Measurements from ENCODE around the gene POC1B.

Gene POC1B

GRCh38 chr12:89525824-89526770, at the start of gene POC1B:
Gene POC1B (minus strand): TSS chr12:89526047. CDS start chr12:89525895, 152 bp downstream.
- DNase-seq: peak; percentile 54

DNA sequence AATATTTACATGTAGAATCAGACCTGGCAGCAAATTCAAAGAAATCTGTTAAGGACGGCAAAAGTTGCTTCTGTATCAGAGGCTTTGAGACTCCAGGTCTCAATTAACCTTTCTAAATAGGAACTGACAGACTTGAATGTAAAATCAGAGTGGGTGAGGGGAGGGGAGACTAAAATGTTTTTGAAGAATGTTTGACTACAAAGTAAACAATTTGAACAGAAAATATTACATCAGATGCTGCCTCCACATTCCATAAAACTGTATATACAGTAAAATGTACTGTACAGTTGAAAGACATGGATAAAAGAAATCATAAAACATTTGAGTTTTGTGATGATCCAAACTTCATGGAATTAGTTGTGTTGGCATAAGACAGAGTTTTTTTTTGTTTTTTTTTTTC, 49.5 kb upstream of the POC1B start:
- DNase-seq: no peak

GRCh38 chr12:89574736-89575208, 48.9 kb upstream of the POC1B start:
- no peak for DNase-seq

GRCh38 chr12:89573051-89573810, 47.4 kb upstream of the POC1B start:
- DNase-seq: no peak

DNA sequence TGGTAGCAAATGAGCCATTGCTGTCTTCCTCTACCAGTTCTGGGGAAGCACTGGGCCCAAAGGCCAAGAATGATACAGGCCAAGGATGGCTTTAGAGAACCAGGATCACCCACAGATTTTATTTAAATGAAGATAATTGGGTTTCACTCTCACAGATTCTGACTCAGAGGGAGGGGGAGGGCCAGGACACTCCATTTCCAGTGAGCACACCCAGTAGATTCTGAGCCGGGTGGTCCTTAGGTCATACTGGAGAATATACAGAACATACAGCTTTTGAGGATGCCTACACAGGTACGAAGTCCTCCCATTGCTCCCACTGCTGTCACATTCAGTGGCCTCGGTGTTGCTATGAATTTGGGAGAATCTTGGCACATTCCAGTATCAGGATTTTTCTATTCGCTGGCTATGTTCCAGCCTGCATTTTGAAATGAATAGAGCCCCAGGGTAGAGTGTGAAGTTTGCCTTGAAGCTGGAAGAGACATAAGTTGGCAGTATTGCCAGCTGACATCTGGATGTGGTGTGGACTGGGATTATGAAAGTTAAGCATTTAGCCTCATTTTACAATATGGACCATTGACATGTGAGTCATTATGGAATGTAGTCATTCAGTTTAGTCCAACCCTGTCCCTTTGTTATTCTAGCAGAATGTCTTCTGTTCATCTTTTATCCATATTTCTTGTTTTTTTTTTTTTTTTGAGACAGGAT, 45.8 kb upstream of the POC1B start:
- DNase-seq: no peak

DNA sequence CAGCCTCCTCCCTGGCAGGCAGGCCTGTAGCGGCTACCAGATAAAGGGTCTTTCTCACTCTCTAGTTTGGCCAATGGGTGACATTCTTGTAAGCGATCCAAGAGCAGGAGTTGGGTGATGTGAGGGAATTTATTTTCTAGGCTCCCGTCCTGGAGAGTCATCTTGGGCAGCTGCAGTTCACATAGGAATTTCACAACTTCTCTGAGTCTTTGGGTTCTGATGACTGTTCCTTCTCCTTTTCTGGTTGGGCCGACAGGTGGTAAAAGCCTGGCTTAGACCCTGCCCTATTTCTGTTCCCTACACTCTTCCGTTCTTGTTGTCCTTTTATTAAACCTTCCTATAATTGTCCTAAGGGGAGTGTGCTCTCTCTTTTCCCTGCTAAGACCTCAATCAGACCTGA, 42.6 kb upstream of the POC1B start:
- no peak for DNase-seq

GRCh38 chr12:89567691-89568239, 41.9 kb upstream of the POC1B start:
- DNase-seq: no peak

GRCh38 chr12:89566615-89567014, 40.8 kb upstream of the POC1B start:
- DNase-seq: no peak

- DNase-seq: no peak
Measured at GRCh38 chr12:89565002-89565401, 39.2 kb upstream of the POC1B start.

DNA sequence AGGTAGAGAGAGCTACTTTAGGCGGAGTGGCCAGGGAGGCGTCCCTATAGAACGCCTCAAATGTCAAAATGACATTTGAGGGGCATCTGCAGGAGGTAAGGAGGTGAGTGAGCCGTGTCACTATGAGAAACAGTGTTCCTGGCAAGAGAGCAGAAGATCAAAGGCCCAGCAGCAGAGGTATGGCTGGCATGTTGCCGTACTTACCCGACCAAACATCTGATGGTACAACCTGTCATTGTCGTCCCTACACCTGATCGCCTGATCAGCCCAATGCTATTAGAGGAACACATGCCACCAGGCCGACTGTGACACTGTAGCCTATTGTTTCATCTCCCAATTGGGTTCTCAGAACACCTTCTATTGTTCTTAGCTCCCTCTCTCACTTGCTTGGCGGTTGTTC, 33.9 kb upstream of the POC1B start:
- DNase-seq: no peak

DNA sequence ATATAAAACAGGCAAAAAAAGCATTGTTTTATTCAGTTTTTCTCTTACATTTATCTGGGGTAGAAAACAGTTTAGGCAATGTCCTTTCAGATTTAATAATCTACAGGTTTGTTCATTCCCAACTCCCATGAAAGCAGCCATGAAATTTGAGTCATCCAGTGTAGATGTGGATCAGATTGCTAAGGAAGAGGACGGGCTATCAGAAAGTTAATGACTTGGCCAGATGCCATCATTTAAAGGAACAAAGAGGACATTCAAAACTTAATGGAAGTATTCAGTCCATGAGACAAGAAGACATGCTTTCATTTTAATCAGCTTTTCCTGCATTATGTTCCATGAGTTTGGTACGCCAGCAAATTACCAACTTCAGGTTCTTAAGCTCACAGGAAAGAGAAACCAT, 31.1 kb upstream of the POC1B start:
- no peak for DNase-seq

- DNase-seq: no peak
Measured at GRCh38 chr12:89552376-89552775, 26.5 kb upstream of the POC1B start.

DNA sequence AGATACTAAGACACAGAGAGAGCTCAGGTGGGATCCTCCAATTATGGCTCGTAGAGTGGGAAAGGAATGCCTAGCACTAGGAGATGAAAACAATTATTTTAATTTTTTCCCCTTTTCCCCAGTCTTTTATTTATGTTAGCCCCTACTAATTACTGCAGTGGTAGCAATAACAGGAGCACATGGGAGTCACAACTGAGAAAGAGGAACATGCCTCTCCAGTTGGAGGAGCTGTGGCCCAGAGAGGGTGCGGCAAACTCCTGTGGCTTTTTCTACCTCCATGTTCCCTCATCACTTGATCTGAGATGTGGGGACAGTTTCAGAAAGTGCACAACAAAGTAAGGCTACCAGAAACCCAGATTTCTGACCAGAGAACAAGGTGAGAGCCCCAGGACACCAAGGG, 25.9 kb upstream of the POC1B start:
- no peak for DNase-seq

DNA sequence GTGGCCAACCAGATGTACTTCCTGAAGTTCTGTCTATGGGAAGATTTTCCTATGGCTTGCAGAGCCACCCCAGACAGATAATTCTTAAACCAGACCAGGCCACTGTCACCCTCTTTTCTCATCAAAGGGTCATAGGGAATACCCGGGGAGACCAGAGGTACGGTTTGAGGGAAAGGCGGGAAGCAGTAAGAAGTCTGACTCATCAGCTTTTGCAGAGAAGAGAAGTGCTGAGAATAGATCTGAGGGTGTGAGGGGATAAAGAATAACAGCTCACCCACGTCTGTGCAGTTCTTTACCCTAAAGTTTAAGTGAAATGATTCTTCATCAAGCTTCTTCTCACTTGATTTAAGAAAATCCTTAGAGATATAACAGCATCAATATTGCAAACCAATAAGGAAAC, 21.3 kb upstream of the POC1B start:
- DNase-seq: no peak

DNA sequence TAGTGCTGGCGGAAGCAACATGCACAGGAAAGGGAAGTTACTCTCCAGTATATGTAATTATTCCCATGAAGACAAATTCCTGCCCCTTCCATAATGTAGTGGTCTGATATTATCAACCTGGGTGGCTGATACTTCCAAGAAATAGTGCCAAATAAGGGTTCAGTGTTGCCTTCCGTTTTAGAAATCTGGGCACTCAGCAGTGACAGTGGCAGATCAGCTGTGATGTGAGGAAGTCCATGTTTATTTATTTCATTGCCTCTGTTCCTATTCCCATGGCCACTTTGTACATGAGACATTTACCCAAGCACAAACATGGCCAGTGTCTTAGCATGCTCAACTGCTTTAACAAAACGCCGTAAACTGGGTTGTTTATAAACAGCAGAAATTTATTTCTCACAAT, 20.3 kb upstream of the POC1B start:
- no peak for DNase-seq

GRCh38 chr12:89544681-89545184, 18.9 kb upstream of the POC1B start:
- no peak for DNase-seq

DNA sequence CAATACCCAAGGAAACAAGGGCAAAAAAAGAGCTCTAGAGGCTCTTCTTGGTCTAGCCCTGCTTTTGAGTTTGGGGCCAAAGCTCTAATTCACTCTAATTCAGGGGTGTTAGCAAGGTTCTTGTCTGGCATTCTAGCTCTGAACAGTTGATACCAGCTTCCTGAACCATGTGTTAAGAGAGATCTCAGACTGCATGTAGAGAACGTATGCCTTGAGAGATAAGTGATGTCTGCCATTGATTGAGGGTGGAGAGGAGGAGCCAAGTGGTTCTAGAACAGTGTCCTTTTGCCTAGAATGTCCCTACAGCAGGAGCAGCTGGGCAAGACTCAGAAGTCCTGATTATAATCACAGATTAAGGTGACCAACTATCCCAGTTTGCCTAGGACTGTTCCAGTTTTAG, 18.2 kb upstream of the POC1B start:
- DNase-seq: no peak

DNA sequence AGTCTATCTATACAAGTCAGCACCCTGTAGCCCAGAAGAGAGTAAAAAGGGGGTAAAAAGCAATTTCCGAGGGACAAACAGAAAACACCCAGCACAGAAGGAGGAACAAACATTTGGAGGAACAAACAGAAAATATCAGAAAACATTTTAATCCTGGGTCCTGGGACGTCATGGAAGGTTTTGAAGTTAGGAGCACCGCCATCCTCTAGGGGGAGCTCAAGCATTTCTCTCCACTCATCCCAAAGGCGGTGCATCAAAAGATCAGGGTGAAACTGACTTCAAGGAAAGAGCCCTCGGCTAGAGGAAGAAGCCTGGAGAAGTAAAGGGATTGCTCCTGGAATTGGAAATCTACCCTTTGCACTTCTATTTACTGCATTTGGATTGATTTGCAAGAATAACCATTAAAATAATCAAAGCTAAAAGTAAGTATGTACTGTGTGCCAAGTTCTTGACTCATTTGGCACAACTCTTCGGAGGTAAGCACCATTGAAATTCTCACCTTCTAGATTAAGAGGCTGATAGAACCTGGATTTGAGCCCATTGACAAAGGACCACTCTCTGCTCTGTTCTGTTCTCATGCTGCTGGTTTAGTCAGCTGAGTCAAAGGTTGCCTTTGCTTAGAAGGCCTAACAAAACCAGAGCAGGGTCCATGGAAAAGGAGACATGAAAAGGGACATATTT, 17.2 kb upstream of the POC1B start:
- peak; percentile 27 for DNase-seq

- DNase-seq: no peak
Measured at GRCh38 chr12:89542236-89542635, 16.4 kb upstream of the POC1B start.

- DNase-seq: no peak
Measured at GRCh38 chr12:89540586-89540985, 14.7 kb upstream of the POC1B start.

DNA sequence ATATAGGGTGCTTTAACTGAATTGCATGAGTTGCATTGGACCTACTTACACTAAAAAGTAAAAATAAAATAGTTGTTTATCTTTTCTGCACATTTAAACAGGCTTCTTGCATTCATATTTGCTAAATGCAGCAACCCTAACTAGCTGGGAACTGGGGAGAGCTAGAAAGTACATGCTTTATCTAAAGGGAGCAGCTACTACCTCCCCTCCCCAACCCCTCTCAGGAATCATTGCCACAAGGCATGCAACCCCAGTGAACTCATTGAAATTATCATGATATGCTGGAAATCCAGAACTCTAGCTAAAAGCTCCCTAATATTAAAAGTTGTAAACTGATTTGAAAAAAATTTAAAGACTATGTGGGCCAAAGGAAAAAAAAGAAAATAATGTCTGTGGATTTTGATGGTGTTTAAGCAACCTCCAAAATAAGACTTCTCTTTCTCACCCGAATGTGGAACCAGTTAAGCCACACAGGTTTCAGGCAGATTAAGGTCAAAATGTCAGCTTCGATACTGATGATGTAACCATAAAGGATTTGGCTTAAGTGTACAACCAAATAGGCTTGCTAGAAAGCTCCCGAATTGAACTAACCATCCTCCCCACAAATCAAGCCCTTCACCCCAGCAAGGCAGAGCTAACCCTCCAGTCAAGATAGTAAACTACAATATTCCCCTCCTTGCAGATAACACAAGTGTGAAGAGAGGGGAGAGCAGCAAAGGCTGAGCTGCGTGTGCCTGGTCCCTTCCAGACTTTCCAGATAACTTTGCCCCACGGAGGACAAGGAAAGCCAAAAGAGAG, 13.8 kb upstream of the POC1B start:
- DNase-seq: no peak
